Gastrocnemius medialis (tissue), 4 donors: ENCODE measurements around the gene EPO. TPM values are rescaled to one million over a fixed set of nuclear protein-coding genes. Genes with fewer than 3 reads are reported as not detected.
"Not testable (repeated sequence)": the region's sequence is repeated elsewhere in the genome, so short reads cannot be mapped to it uniquely, and the experiment has no call there.

Source experiments
- ATAC-seq, 2 donors: fragments of 150-250 bp; one replicate each; pipeline ENCODE4 v1.9.1; 2016
- DNase-seq, 2 donors: peaks; one replicate each; pipeline ENCODE4 v3.0.0-alpha.2; 2019
- H3K27ac ChIP-seq, 4 donors: fragments of 200-600 bp; sonication (generic); 1 replicate in 1 of 4; 2 replicates in 3 of 4; pipeline ENCODE4 v1.5.1; 2016 to 2018; ENCODE audit warnings: mild to moderate bottlenecking in 2 of 4, moderate library complexity in 1 of 4
- H3K27me3 ChIP-seq, 3 donors: fragments of 200-600 bp; sonication (generic) in 2 of 3; 1 replicate in 1 of 3; 2 replicates in 2 of 3; pipeline versions ENCODE4 v1.5.1 to v1.6.0; 2016 to 2019; ENCODE audit warnings: mild to moderate bottlenecking in 1 of 3, moderate library complexity in 1 of 3
- H3K36me3 ChIP-seq, 2 donors: fragments of 200-600 bp; sonication (generic) in 1 of 2; one replicate each; pipeline ENCODE4 v1.5.1; 2017 to 2018
- H3K4me1 ChIP-seq, 2 donors: fragments of 200-600 bp; sonication (generic) in 1 of 2; one replicate each; pipeline ENCODE4 v1.5.1; 2016 to 2017; ENCODE audit warnings: mild to moderate bottlenecking in 2 of 2
- H3K4me3 ChIP-seq, 4 donors: fragments of 200-600 bp; sonication (generic) in 3 of 4; 1 replicate in 1 of 4; 2 replicates in 3 of 4; pipeline ENCODE4 v1.5.1; 2016 to 2019; ENCODE audit warnings: mild to moderate bottlenecking in 2 of 4
- H3K9me3 ChIP-seq, 3 donors: fragments of 200-600 bp; sonication (generic) in 2 of 3; 1 replicate in 1 of 3; 2 replicates in 2 of 3; pipeline ENCODE4 v1.5.1; 2016 to 2019
- POLR2A ChIP-seq, 2 donors: fragments of 450-650 bp; IDR thresholded peaks; one replicate each; pipeline ENCODE4 v1.6.1; 2017; ENCODE audit warnings: antibody characterized with exemption in 2 of 2, mild to moderate bottlenecking in 2 of 2, moderate library complexity in 2 of 2
- in situ Hi-C, 4 donors: fragments of 200-750 bp; cut with MboI; loops; one replicate each; pipeline versions ENCODE4 v1.15.0 to v1.8.0; 2017; ENCODE audit warnings: low sequenced_read_pairs in 4 of 4
- intact Hi-C: fragments of 100-400 bp; cut with DNase I; formaldehyde crosslinking; loops from one replicate; pipeline ENCODE4 v1.15.1; 2023; ENCODE audit warnings: low total_unique reads
- total RNA-seq, 4 donors: library from RNA; depleted of rRNA; stranded (reverse); fragments of >200 nt; gene quantifications; one replicate each; pipeline versions ENCODE4 v1.1.0 to v1.2.3, GENCODE V29; 2016
- TF ChIP-seq, protein P1 (sequence below), 5 experiments: fragments of 450-650 bp in 3 of 5; fragments of 200-600 bp in 2 of 5; sonication (generic) in 2 of 5; IDR thresholded peaks in 4 of 5; conservative IDR thresholded peaks in 1 of 5; 1 replicate in 4 of 5; 2 replicates in 1 of 5; pipeline ENCODE4 v1.5.1; 2016 to 2019; ENCODE audit warnings: antibody characterized with exemption in 5 of 5, mild to moderate bottlenecking in 3 of 5, moderate library complexity in 3 of 5

The EPO gene
- total RNA-seq, 4 donors from 2014 or later = not detected

- TF ChIP-seq, protein P1, sequence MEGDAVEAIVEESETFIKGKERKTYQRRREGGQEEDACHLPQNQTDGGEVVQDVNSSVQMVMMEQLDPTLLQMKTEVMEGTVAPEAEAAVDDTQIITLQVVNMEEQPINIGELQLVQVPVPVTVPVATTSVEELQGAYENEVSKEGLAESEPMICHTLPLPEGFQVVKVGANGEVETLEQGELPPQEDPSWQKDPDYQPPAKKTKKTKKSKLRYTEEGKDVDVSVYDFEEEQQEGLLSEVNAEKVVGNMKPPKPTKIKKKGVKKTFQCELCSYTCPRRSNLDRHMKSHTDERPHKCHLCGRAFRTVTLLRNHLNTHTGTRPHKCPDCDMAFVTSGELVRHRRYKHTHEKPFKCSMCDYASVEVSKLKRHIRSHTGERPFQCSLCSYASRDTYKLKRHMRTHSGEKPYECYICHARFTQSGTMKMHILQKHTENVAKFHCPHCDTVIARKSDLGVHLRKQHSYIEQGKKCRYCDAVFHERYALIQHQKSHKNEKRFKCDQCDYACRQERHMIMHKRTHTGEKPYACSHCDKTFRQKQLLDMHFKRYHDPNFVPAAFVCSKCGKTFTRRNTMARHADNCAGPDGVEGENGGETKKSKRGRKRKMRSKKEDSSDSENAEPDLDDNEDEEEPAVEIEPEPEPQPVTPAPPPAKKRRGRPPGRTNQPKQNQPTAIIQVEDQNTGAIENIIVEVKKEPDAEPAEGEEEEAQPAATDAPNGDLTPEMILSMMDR (IDR thresholded peaks at IDR 0.05 in 4 of 5, conservative IDR thresholded peaks at IDR 0.05 in 1 of 5) = no peak
- TF ChIP-seq POLR2A (IDR thresholded peaks at IDR 0.05) = no peak
- Histone ChIP-seq H3K9me3 (no peaks in the 10 kb centered on the region), H3K27ac (no peak overlapping the region), H3K27me3 (no peaks in the 10 kb centered on the region), H3K4me1 (peaks cover 8 to 11% of the 10 kb centered on the region in 2 donors), H3K4me3 (no peak overlapping the region), H3K36me3 (peaks cover 0 to 4% of the 10 kb centered on the region in 2 donors)
- DNase-seq (no peak), ATAC-seq (no peak)
- intact Hi-C loops (no loop called here), in situ Hi-C loops (loop anchor here in 2 of 4 donors (25.0 kb wide), 2 partner anchors 151 to 249 kb away; partner anchors contain the start of genes SLC12A9 (in 1 of the 2), SPACDR (in 1 of the 2) and TRIP6 (in 1 of the 2))
Observed at GRCh38 chr7:100711369-100711768, 8.9 kb upstream of the EPO start.

- in situ Hi-C loops (loop anchor here in 2 of 4 donors (25.0 kb wide), 2 partner anchors 148 to 252 kb away; partner anchors contain the start of genes SLC12A9 (in 1 of the 2), SPACDR (in 1 of the 2) and TRIP6 (in 1 of the 2)), intact Hi-C loops (no loop called here)
- TF ChIP-seq POLR2A (IDR thresholded peaks at IDR 0.05) = no peak
- TF ChIP-seq, protein P1 (IDR thresholded peaks at IDR 0.05 in 4 of 5, conservative IDR thresholded peaks at IDR 0.05 in 1 of 5) = no peak
- H3K27ac ChIP-seq = no peak overlapping the region
- no peak for ATAC-seq
- no peak overlapping the region for H3K4me3 ChIP-seq
- no peaks in the 10 kb centered on the region for H3K36me3 ChIP-seq
- no peak for DNase-seq
- H3K27me3 ChIP-seq = peaks cover 4 to 8% (median 7%) of the 10 kb centered on the region in 3 donors
- no peaks in the 10 kb centered on the region for H3K4me1 ChIP-seq
- no peaks in the 10 kb centered on the region for H3K9me3 ChIP-seq
Observed at GRCh38 chr7:100714725-100715124, 5.5 kb upstream of the EPO start.

- in situ Hi-C loops = loop anchor here in 2 of 4 donors (25.0 kb wide), 2 partner anchors 145 to 255 kb away; partner anchors contain the start of genes SLC12A9 (in 1 of the 2), SPACDR (in 1 of the 2) and TRIP6 (in 1 of the 2)
- H3K36me3 ChIP-seq, H3K9me3 ChIP-seq, ATAC-seq, H3K4me1 ChIP-seq, intact Hi-C loops, H3K4me3 ChIP-seq, DNase-seq, H3K27ac ChIP-seq: not testable (repeated sequence)
- peaks cover 28 to 29% (median 29%) of the 10 kb centered on the region in 3 donors for H3K27me3 ChIP-seq
Observed at GRCh38 chr7:100717073-100717472, 3.2 kb upstream of the EPO start.

DNA sequence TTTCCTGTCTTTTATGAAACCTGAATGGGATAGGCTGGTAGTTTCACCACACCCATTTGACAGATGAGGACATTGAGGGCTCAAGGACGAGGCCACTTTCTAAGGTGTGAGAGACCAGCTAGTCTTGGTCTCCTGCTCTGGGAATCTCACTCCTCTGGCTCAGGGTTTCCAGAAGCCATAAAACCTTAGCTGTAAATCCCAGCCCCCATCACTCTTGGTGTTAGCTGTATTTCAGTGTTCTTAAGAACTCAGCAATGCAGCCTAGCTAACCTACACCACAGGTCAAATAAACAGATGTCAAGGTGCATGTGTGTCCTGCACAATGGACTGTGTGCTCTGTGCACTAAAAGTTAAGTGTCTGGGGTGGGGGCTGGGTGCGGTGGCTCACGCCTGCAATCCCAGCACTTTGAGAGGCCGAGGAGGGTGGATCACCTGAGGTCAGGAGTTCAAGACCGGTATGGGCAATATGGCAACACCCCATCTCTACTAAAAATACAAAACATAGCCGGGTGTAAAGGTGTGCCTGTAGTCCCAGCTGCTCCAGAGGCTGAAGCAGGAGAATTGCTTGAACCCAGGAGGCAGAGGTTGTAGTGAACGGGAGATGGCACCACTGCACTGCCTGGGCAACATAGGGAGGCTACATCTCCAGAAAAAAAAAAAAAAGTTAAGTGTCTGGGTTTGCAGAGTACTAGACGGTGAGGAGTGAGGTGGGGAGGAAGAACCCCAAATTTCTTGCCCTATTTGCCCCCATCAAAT is 567 bp upstream of the EPO start:
- no peak for DNase-seq
- ATAC-seq = no peak
- Histone ChIP-seq H3K27ac (no peak overlapping the region), H3K36me3 (no peaks in the 10 kb centered on the region), H3K4me3 (no peak overlapping the region), H3K4me1 (no peaks in the 10 kb centered on the region), H3K9me3 (no peaks in the 10 kb centered on the region), H3K27me3 (peaks cover 28 to 36% (median 34%) of the 10 kb centered on the region in 3 donors)
- in situ Hi-C loops = loop anchor here in 2 of 4 donors (25.0 kb wide), 2 partner anchors 143 to 257 kb away; partner anchors contain the start of genes SLC12A9 (in 1 of the 2), SPACDR (in 1 of the 2) and TRIP6 (in 1 of the 2)
- intact Hi-C loops = no loop called here
- TF ChIP-seq, protein P1 (IDR thresholded peaks at IDR 0.05 in 4 of 5, conservative IDR thresholded peaks at IDR 0.05 in 1 of 5) = no peak
- no peak for TF ChIP-seq POLR2A (IDR thresholded peaks at IDR 0.05)
